CD8-positive, alpha-beta memory T cell (primary cell): Measurements from ENCODE around the gene CDKN2AIP. TPM values are rescaled to one million over a fixed set of nuclear protein-coding genes. Genes with fewer than 3 reads are reported as not detected.
A peak's percentile ranks its signal among the peaks of the same experiment; 100 is the strongest.
"Not testable (repeated sequence)": the region's sequence is repeated elsewhere in the genome, so short reads cannot be mapped to it uniquely, and the experiment has no call there.

Experiments
- CTCF ChIA-PET: fragments of 350-600 bp; sonication (Branson Sonifier 250); formaldehyde crosslinking; loops from one replicate; lab custom pipeline; 2021; ENCODE audit warnings: antibody characterized with exemption; lab: Charles Lee
- POLR2A ChIA-PET: fragments of 350-600 bp; sonication (Branson Sonifier 250); formaldehyde crosslinking; loops from one replicate; lab custom pipeline; 2021; ENCODE audit warnings: antibody characterized with exemption; lab: Charles Lee
- DNase-seq, 5 donors: peaks; one replicate each; pipeline versions ENCODE4 v3.0.0 to v3.0.0-alpha.2; 2020 to 2022; ENCODE audit warnings: mixed read lengths in 1 of 5
- H3K27ac ChIP-seq: one replicate; pipeline ENCODE4 v1.7.0; 2013; ENCODE audit warnings: low read depth, mild to moderate bottlenecking, low read length, moderate library complexity
- H3K27me3 ChIP-seq: 2 replicates; pipeline ENCODE4 v1.7.0; 2013; ENCODE audit warnings: low read length, mild to moderate bottlenecking; ENCODE audit not compliant: insufficient read depth, poor library complexity, severe bottlenecking
- H3K36me3 ChIP-seq: 2 replicates; pipeline ENCODE4 v1.7.0; 2013; ENCODE audit warnings: mild to moderate bottlenecking, low read length, moderate library complexity; ENCODE audit not compliant: insufficient read depth
- H3K4me1 ChIP-seq: 2 replicates; pipeline ENCODE4 v1.7.0; 2013; ENCODE audit warnings: mild to moderate bottlenecking, low read length, moderate library complexity; ENCODE audit not compliant: insufficient read depth
- H3K4me3 ChIP-seq: 2 replicates; pipeline ENCODE4 v1.7.0; 2013; ENCODE audit warnings: mild to moderate bottlenecking, low read length
- H3K9me3 ChIP-seq: 2 replicates; pipeline ENCODE4 v1.7.0; 2013; ENCODE audit warnings: mild to moderate bottlenecking, low read length
- H3K27ac Mint-ChIP-seq, 8 donors: one replicate each; pipeline ENCODE4 v1.8.0; 2020 to 2021; ENCODE audit warnings: mixed read lengths in 8 of 8, mild to moderate bottlenecking in 6 of 8, inconsistent platforms in 3 of 8, moderate library complexity in 3 of 8
- H3K27me3 Mint-ChIP-seq, 2 donors: one replicate each; pipeline ENCODE4 v1.8.0; 2020 to 2021; ENCODE audit warnings: mixed read lengths in 2 of 2, mild to moderate bottlenecking in 1 of 2, moderate library complexity in 1 of 2
- H3K36me3 Mint-ChIP-seq, 3 donors: one replicate each; pipeline ENCODE4 v1.8.0; 2020 to 2021; ENCODE audit warnings: mixed read lengths in 3 of 3, inconsistent platforms in 1 of 3, mild to moderate bottlenecking in 1 of 3
- H3K4me1 Mint-ChIP-seq, 3 donors: one replicate each; pipeline ENCODE4 v1.8.0; 2020 to 2021; ENCODE audit warnings: mixed read lengths in 3 of 3, inconsistent platforms in 1 of 3, mild to moderate bottlenecking in 1 of 3
- H3K4me3 Mint-ChIP-seq, 7 donors: one replicate each; pipeline ENCODE4 v1.8.0; 2020 to 2021; ENCODE audit warnings: mixed read lengths in 7 of 7, mild to moderate bottlenecking in 6 of 7, moderate library complexity in 4 of 7, inconsistent platforms in 2 of 7
- H3K9me3 Mint-ChIP-seq, 5 donors: one replicate each; pipeline ENCODE4 v1.8.0; 2020 to 2022; ENCODE audit warnings: mixed read lengths in 5 of 5, mild to moderate bottlenecking in 3 of 5, moderate library complexity in 2 of 5, inconsistent platforms in 1 of 5
- polyA plus RNA-seq: library from polyadenylated mRNA; unstranded; fragments of 300-500 nt; fragmentation: Illumina TruSeq; gene quantifications from one replicate; pipeline ENCODE4 v1.2.3, GENCODE V29; 2021
- total RNA-seq, 2 experiments: library from RNA; stranded (reverse); gene quantifications; one replicate each; pipeline ENCODE4 v1.2.3, GENCODE V29; 2021

The CDKN2AIP gene
- total and polyA plus RNA-seq, 3 experiments from 2014 or later, result 29.4 to 35.3 (median 30.1) TPM

DNA sequence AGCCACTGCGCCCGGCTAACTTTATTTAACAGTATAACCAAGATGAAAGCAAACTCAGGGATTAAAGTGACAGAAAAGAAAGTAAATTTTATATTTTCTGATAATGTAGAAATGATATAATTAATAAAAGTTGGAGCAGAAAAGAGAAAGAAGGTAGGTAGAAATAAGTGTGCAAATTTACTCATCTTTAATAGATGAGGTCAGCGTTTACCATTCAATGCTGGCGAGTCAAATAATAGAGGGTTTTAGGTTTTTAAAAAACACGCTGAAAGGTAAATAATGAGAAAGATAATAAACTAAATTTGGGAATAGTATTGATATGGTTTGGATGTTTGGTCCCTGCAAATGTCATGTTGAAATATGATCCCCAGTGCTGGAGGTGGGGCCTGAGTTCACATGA, 13.6 kb downstream of the CDKN2AIP start:
- Mint-ChIP-seq H3K4me3 (no peak overlapping the region), H3K9me3 (no peaks in the 10 kb centered on the region), H3K36me3 (no peaks in the 10 kb centered on the region), H3K27ac (no peak overlapping the region), H3K4me1 (peaks cover 12 to 18% (median 16%) of the 10 kb centered on the region in 3 donors), H3K27me3 (no peaks in the 10 kb centered on the region)
- no peaks in the 10 kb centered on the region for H3K36me3 ChIP-seq
- no peaks in the 10 kb centered on the region for H3K9me3 ChIP-seq
- H3K4me3 ChIP-seq, result no peak overlapping the region
- CTCF ChIA-PET, result no interaction called here
- H3K27ac ChIP-seq, result no peak overlapping the region
- H3K27me3 ChIP-seq, result no peaks in the 10 kb centered on the region
- POLR2A ChIA-PET, result no interaction called here
- DNase-seq, result no peak
- H3K4me1 ChIP-seq, result peaks cover 12% of the 10 kb centered on the region

DNA sequence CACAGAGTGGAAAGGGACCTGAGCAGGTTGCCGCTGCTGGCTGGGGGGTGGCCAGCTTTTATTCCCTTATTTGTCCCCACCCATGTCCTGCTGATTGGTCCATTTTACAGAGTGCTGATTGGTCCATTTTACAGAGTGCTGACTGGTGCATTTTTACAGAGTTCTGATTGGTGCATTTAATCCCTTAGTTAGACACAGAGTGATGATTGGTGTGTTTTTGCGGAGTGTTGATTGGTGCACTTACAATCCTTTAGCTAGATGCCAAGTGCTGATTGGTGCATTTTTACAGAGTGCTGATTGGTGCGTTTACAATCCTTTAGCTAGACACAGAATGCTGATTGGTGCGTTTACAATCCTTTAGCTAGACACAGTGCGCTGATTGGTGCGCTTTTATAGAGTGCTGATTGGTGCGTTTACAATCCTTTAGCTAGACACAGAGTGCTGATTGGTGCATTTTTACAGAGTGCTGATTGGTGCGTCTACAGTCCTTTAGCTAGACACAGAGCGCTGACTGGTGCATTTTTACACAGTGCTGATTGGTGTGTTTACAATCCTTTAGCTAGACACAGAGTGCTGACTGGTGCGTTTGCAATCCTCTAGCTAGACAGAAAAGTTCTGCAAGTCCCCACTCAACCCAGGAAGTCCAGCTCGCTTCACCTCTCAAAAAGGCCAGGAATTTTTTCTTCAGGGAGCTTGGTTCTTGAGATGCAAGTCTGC, 19.6 kb downstream of the CDKN2AIP start:
- H3K4me1 Mint-ChIP-seq, H3K4me3 Mint-ChIP-seq, H3K4me3 ChIP-seq, H3K27me3 Mint-ChIP-seq, POLR2A ChIA-PET, H3K27ac ChIP-seq, H3K27me3 ChIP-seq, H3K9me3 Mint-ChIP-seq, H3K36me3 ChIP-seq, DNase-seq, H3K4me1 ChIP-seq, H3K36me3 Mint-ChIP-seq, H3K9me3 ChIP-seq: not testable (repeated sequence)
- CTCF ChIA-PET, result interaction anchor here (0.9 to 1.5 kb wide), 2 partner anchors 9 to 10 kb away, joined by 3 to 4 read pairs; no protein-coding TSS in a partner anchor
- peak overlapping the region in 1 of 8 donors; percentile 54 for H3K27ac Mint-ChIP-seq

DNA sequence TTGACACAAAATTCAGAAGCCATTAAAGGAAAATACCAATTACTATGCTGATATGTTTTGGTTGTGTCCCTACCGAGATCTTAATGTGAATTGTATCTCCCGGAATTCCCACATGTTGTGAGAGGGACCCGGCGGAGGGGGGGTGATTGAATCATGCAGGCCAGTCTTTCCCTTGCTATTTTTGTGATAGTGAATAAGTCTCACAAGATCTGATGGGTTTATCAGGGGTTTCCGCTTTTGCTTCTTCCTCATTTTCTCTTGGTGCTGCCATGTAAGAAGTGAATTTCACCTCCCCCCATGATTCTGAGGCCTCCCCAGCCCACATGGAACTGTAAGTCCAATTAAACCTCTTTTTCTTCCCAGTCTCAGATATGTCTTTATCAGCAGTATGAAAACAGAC, 21.4 kb downstream of the CDKN2AIP start:
- DNase-seq, H3K27me3 ChIP-seq, CTCF ChIA-PET, H3K36me3 Mint-ChIP-seq, H3K27me3 Mint-ChIP-seq, H3K4me3 Mint-ChIP-seq, H3K9me3 ChIP-seq, H3K4me3 ChIP-seq, POLR2A ChIA-PET, H3K9me3 Mint-ChIP-seq, H3K36me3 ChIP-seq, H3K4me1 Mint-ChIP-seq, H3K4me1 ChIP-seq, H3K27ac ChIP-seq, H3K27ac Mint-ChIP-seq: not testable (repeated sequence)

DNA sequence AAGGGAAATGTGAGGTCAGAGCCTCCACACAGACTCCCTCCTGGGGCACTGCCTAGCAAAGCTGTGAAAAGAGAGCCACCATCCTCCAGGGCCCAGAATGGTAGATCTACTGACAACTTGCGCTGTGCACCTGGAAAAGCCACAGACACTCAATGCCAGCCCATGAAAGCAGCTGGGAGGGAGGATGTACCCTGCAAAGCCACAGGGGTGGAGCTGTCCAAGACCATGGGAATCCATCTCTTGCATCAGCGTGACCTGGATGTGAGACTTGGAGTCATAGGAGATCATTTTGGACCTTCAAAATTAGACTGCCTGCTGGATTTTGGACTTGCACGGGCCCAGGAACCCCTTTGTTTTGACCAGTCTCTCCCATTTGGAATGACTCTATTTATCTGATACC, 22.8 kb downstream of the CDKN2AIP start:
- H3K9me3 ChIP-seq, result no peaks in the 10 kb centered on the region

DNA sequence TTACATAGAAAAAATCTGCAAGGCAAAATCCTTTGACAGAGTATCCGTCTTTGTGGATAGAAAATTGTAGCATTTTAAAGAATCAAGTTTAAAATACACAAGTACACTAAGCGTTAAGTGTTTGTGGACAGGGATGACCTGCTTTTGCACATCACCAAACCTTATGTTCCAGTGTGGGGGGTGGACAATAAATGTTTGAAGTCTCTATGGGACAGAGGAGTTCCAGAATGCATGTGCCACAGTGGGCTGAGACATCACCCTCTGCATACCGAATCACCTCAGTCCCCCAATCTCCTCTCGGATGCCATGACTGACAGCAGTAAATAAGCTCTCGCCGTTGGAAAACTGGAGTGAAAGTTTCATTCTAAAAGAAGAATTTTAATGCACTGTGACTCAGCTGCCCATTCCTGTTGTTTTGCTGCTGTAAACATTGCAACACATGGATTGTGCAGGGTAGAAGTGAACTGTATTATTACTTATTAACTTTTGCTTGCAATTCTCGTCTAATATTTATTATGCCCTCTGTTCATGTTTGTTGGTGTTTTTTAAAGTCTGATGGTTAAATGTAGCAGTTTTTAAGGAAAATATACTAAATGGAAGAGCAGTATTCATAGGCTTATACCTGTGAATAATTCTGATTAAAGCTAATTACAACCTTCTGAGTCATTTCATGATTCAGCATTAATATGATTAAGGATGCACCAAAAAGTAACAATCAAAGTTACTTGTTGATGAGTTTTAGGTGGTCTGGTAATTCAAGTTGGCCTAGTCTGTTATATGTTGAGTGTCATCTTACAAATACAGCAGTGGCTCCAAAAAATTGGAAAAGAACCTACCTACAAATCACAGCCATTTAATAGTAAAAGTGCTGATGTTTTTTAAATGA, 24.0 kb downstream of the CDKN2AIP start:
- Mint-ChIP-seq H3K4me3 (no peak overlapping the region), H3K27me3 (no peaks in the 10 kb centered on the region), H3K27ac (no peak overlapping the region), H3K4me1 (peaks cover 4 to 5% (median 4%) of the 10 kb centered on the region in 3 donors), H3K36me3 (peaks cover 0 to 2% (median 0%) of the 10 kb centered on the region in 3 donors), H3K9me3 (no peaks in the 10 kb centered on the region)
- ChIA-PET POLR2A (no interaction called here), CTCF (no interaction called here)
- H3K36me3 ChIP-seq, result no peaks in the 10 kb centered on the region
- no peak overlapping the region for H3K4me3 ChIP-seq
- H3K9me3 ChIP-seq, result no peaks in the 10 kb centered on the region
- H3K4me1 ChIP-seq, result peaks cover 6% of the 10 kb centered on the region
- no peak for DNase-seq
- H3K27ac ChIP-seq, result no peak overlapping the region
- H3K27me3 ChIP-seq, result no peaks in the 10 kb centered on the region

More for the DNA sequence above, 22.8 kb downstream of the CDKN2AIP start:
- no peaks in the 10 kb centered on the region for H3K27me3 ChIP-seq
- CTCF ChIA-PET, result no interaction called here
- H3K9me3 Mint-ChIP-seq, result no peaks in the 10 kb centered on the region
- no peak overlapping the region for H3K4me3 Mint-ChIP-seq
- H3K27me3 Mint-ChIP-seq, result no peaks in the 10 kb centered on the region
- H3K36me3 Mint-ChIP-seq, result peaks cover 0 to 2% (median 0%) of the 10 kb centered on the region in 3 donors
- POLR2A ChIA-PET, result no interaction called here
- DNase-seq, result no peak
- no peak overlapping the region for H3K27ac ChIP-seq
- peaks cover under 1 to 2% (median under 1%) of the 10 kb centered on the region in 3 donors for H3K4me1 Mint-ChIP-seq
- H3K36me3 ChIP-seq, result no peaks in the 10 kb centered on the region
- H3K27ac Mint-ChIP-seq, result peak overlapping the region in 1 of 8 donors; percentile 8
- H3K4me1 ChIP-seq, result peaks cover 3% of the 10 kb centered on the region
- H3K4me3 ChIP-seq, result no peak overlapping the region

DNA sequence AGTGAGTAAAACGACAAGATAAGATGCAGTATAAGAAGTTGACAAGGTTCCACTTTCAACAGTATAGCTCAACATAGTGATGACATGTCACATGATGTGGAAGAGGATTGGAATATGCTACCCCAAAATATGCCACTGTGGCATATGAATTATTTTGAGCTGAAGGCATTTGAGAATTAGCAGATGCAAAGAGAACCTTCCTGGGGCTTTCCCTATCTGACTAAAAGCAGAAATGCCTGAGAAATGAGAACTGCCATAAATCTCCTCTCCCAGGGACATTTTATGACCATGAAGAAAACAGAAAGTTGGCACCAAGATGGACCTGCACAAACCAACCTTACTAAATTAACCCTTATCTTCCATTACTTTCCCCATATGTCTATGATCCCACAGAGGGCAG, 24.8 kb downstream of the CDKN2AIP start:
- H3K27me3 Mint-ChIP-seq, result no peaks in the 10 kb centered on the region
- Histone ChIP-seq H3K27me3 (no peaks in the 10 kb centered on the region), H3K36me3 (no peaks in the 10 kb centered on the region), H3K4me3 (no peak overlapping the region), H3K27ac (no peak overlapping the region), H3K9me3 (no peaks in the 10 kb centered on the region), H3K4me1 (peaks cover 6% of the 10 kb centered on the region)
- ChIA-PET POLR2A (no interaction called here), CTCF (no interaction called here)
- H3K4me1 Mint-ChIP-seq, result peaks cover 4 to 5% (median 4%) of the 10 kb centered on the region in 3 donors
- no peak overlapping the region for H3K27ac Mint-ChIP-seq
- H3K4me3 Mint-ChIP-seq, result no peak overlapping the region
- no peak for DNase-seq
- H3K36me3 Mint-ChIP-seq, result peaks cover 0 to 2% (median 0%) of the 10 kb centered on the region in 3 donors
- no peaks in the 10 kb centered on the region for H3K9me3 Mint-ChIP-seq

DNA sequence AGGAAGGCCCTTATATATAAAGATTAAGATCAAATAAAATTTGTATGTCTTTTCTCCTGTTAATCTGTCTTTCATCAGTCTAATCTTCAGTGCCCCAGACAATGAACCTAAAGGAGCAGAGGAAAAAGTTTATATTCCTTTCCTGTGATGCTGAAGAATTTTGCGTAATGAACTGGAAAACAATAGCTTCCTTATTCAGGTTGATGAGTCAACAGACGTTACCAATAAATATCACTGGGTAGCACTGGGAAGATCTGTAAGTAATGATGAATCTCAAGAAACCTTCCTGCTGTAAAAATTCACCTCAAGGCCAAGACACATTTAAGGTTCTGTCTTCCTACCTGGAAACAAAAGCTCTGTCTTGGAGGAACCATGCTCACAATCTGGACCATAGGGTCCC, 25.5 kb downstream of the CDKN2AIP start:
- Histone ChIP-seq H3K4me1 (peaks cover 6% of the 10 kb centered on the region), H3K4me3 (no peak overlapping the region), H3K36me3 (no peaks in the 10 kb centered on the region), H3K27ac (no peak overlapping the region), H3K9me3 (no peaks in the 10 kb centered on the region), H3K27me3 (no peaks in the 10 kb centered on the region)
- H3K4me3 Mint-ChIP-seq, result no peak overlapping the region
- peaks cover 0 to 2% (median 0%) of the 10 kb centered on the region in 3 donors for H3K36me3 Mint-ChIP-seq
- H3K27me3 Mint-ChIP-seq, result no peaks in the 10 kb centered on the region
- H3K4me1 Mint-ChIP-seq, result peaks cover 4 to 5% (median 4%) of the 10 kb centered on the region in 3 donors
- CTCF ChIA-PET, result no interaction called here
- no peak for DNase-seq
- H3K9me3 Mint-ChIP-seq, result no peaks in the 10 kb centered on the region
- POLR2A ChIA-PET, result no interaction called here
- no peak overlapping the region for H3K27ac Mint-ChIP-seq

DNA sequence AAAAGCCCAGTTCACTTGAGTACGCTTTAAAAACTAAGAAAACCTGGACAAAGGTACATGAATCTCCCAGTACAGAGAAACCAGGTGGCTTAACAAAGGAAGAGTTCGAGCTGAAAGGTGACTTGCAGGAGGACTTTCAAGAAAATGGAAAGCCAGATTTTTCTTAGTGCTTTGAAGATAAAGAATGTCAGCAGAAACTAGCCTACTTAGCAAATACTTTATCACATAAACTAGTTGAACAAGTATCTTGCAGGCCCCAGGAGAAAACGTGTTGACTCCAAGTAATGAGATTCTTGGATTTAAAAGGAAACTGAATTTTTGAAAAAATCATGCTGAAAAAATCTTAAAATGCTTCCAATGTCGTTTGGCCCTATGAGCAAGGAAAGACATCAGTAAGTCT, 26.4 kb downstream of the CDKN2AIP start:
- Histone ChIP-seq H3K27me3 (no peaks in the 10 kb centered on the region), H3K9me3 (no peaks in the 10 kb centered on the region), H3K4me1 (peaks cover 6% of the 10 kb centered on the region), H3K36me3 (no peaks in the 10 kb centered on the region), H3K27ac (no peak overlapping the region), H3K4me3 (no peak overlapping the region)
- ChIA-PET CTCF (no interaction called here), POLR2A (no interaction called here)
- Mint-ChIP-seq H3K27ac (no peak overlapping the region), H3K9me3 (no peaks in the 10 kb centered on the region), H3K4me1 (peaks cover 4 to 5% (median 4%) of the 10 kb centered on the region in 3 donors), H3K4me3 (no peak overlapping the region), H3K27me3 (no peaks in the 10 kb centered on the region), H3K36me3 (peaks cover 0 to 2% (median 0%) of the 10 kb centered on the region in 3 donors)
- no peak for DNase-seq
